Left hindlimb (tissue), 1 donor: ENCODE measurements around the gene BCL2.

Source experiments
- DNase-seq: peaks from one replicate; pipeline ENCODE4 v3.0.0-alpha.2; 2018

The BCL2 gene

DNA sequence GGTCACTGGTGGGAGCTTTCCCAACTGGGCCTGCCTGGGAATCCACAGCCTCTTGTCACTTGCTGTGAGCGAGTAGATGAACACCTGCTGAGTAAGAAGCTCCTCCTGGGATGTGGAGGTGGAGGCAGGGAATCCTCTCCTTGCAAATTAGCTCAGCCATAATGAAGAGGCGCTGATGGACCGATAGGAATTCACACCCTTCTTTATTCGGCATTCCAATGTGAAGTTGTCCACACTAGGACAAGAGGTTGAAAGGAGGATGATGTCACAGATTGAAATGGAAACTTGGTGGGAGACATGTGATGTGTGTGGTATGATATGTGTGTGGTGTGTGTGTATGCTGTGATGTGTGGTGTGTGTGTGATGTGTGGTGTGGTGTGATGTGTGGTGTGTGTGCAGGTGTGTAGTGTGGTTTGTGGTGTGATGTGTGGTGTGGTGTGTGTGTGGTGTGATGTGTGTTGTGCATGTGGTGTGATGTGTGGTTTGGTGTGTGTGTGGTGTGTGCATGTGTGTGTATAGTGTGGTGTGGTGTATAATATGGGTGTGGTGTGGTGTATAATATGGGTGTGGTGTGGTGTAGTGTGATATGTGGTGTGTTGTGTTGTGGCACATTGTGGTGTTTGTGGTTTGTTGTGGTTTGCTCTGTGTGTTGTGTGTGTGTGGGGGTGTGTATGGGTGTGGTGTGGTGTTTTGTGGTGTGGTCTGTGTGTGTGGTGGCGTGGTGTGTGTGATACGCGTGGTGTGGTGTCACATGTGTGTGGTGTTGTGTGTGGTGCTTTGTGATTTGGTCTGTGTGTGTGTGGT is 216.4 kb downstream of the BCL2 start:
- no peak for DNase-seq

DNA sequence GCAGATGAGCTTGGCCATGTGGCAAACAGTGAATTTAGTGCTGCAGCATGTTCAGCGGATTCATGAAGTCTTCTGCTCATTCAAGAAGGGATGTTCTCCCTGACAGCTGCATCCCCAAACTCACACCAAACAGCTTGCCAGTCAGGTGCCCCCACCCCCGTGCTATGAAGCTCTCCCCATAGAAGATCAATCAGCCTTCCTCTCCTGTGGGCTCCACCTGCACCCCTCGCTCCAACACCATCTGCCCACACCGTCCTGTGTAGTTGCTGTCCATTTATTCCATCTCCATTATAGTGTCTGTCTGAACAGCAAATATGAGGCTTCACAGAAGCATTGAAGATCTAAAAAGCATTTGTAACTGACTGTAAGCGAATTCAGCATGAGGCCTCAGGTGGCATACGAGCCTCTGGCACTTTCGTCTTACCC is 218.9 kb downstream of the BCL2 start:
- no peak for DNase-seq

DNA sequence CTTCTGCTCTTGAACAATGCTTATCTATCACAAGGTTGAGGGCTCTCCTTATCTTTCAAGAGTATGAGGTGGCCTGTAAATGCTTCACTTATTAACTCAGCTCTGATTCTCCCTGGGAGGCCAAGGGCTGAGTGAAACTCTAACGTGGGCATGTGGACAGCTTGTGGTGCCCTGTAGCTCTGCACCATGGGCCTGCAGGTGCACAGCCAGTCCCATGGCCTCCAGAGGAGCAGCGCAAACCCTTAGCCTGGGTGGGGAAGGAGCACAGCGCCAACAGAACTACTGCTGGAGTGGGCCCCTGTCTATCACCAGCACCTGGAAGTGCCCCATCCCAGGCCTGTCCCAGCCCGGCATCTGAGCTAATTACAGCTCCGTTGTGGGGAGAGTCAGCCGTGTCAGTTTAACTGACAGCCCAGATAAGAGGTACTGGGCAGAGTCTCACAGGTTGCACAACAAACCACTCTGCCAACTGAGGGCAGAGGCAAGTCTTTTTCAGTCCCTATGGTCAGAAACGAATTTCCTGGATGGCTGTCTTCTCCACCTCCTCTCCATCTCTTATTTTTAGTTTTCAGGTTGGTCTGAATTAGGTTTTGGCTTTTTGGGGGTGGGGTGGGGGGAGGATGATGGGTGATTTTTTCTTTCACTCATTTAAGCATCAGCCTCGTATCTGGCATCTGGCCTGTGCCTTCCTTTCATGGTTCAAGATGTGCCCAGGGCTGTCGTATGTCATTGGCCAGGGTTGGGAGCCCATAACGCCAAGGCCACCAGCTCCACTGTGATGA is 219.5 kb downstream of the BCL2 start:
- no peak for DNase-seq

DNA sequence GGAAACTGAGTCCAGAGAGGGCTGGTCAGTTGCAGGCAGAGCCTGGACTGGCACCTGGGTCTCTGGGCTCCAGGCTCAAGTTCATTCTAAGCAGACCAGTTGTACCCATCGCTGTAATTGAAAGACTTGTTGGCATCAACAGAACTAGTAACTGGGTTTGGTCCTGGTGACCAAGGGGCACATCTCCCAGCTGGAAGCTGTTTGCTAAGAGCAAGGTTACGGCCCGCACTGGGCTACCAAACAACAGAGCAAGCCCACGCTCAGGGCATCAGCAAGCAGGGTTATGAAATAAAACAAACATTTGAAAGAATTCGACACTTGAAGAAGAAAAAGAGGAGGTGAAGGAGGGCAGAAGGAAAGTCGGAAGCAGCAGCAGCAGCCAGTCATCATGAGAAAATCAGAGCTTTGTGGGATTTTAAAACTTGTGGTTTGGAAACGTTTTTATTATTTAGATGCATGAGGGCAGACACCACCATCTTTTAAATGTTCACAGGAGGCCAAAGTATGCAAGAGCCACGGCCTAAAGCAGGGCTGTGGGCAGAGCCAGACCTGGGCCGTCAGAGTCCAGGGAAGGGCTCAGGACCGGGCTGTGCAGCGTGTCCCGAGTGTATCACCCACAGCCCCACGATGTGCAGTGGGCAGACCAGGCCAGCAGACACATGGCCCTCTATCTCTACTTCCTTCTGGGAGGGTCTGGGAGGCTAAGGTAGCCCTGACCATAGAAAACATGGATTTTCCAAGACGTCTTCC is 220.3 kb downstream of the BCL2 start:
- DNase-seq = no peak

DNA sequence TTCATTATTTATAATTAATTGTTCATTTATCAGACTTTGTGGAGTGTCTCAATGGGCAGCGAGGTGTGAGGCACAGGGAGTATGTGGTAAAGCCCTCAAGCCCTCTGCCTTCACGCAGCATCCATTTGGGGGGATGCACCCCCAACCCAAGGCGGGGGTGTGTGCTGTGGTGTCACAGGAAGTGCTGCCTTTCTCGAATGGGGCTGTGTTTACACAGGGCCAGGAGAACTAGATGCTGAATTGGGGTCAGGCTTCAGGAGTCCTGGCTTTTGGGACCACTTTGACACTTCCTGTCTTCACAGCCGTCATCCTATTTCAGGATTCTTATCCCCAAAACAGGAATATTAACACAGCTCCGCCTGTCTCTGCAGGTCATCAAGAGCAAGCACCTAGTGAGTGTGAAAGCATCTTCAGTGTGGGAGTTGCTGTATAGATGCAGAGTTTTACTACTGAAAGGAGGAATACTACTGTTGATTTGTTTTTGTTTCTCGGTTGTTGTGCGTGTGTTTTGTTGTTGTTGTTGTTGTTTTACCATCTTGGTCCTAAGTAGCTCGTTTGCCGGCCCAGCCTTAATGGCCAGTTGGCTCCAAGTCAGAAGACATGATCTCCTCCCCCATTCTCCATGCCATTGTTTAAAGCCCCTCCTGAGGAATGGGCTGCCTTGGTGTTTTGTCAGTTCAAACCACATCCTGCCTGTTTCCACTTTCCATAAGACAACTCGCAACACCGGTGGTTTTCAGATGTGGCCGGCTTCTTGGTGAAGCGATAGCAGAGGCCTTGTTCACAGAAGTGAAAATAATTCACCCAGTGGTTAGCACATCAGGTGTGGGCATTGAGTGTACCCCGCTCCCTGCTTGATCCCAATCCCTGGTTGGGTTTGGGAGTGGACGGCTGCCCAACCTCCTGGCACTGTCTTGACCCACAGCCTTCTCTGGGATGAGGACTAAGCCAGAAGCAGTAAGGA is 221.3 kb downstream of the BCL2 start:
- no peak for DNase-seq

DNA sequence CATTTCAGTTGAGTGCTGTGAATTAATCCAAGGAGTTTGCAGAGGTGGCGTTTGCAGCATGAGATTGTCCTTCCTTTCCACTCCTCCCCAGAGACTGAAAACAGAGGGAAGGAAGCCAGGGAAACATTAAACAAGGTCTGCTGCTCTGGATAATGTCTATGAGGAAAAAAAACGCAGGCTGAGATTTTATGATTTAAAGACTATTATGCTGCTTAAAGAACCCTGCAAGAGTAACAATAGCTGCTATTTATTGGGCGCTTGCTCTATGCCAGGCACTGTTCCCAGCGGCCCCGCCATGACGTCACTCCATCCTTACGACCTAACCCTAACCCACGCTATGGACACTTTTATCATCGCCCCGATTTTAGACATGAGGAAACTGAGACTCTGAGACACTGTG is 222.4 kb downstream of the BCL2 start:
- DNase-seq = no peak

DNA sequence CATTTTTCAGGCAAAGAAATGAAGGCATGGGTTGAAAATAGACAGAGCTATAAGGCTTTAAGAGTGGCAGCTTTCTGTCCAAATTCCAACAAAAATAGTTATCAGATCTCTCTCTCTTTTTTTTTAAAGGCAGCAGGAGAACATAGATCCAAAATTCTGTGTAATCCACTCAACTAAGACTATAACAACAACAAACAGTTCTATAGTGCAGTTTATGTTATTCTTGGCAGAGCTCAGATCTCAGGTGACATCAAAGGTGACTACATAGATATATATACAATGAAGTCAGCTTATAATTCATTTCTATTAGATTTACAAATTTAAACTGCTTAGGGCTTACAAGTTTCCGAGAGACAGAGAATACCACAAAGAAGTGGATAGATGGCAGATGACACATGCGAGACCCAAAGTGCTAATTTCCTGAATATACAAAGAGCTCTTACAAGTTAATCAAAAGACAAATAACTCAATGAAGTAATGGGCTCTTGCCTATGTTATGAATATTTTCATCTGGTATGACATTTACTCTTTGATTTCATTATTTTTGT is 223.2 kb downstream of the BCL2 start:
- no peak for DNase-seq

DNA sequence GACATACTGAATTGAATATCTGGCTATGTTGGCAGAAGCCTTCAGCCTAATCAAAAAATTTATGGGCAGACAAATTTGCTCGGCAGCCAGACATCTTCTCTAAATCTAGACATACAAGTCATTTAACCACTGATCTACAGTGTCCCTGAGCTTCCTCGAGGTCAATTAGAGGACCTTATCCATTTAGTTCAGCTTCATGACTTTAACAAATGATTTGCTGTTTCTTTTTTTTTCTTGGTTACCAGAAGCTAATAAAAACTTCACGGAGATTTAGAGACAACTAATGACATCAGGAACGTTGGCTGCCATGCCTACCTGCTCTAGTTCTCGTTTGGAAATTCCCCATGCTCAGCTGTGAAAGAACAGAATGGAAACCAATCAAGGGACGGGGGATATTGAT is 223.8 kb downstream of the BCL2 start:
- DNase-seq = no peak

DNA sequence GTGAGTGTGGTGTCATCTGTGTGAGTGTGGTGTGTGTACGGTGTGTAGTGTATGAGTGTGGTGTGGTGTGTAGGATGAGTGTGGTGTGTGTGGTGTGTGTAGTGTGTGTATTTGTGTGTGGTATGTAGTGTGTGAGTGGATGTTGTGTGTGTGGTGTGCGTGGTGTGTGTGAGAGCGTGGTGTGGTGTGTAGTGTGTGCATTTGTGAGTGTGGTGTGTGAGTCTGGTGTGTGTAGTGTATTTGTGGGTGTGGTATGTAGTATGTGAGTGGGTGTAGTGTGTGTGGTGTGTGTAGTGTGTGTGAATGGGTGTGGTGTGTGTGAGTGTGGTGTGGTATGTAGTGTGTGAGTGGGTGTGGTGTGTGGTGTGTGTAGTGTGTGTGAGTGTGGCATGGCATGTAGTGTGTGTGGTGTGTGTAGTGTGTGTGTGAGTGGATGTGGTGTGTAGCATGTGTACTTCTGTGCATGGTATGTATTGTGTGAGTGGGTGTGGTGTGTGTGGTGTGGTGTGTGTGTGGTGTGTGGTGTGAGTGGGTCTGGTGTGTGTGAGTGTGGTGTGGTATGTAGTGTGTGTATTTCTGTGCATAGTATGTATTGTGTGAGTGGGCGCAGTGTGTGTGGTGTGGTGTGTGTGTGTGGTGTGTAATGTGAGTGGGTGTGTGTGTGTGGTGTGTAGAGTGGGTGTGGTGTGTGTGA is 227.8 kb downstream of the BCL2 start:
- no peak for DNase-seq

DNA sequence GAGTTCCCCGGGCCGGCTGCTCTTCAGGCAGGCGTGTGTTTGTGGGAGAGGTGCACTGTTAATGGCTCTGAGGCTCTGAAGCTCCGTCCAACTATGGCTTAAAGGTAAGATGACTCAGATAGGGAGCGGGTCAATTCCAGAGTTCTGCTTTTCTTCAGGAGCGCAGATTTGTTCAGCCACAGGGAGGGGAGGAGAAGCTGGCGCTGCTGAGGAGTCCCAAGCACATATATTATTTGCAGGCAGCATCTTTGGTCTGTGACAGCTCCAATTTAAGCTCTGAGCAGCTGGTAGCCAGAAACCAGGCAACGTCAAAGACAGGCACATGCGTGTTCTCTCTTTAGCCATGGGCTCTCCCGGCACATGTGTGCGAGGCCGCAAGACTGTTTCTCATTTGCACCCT is 229.2 kb downstream of the BCL2 start:
- DNase-seq = no peak

DNA sequence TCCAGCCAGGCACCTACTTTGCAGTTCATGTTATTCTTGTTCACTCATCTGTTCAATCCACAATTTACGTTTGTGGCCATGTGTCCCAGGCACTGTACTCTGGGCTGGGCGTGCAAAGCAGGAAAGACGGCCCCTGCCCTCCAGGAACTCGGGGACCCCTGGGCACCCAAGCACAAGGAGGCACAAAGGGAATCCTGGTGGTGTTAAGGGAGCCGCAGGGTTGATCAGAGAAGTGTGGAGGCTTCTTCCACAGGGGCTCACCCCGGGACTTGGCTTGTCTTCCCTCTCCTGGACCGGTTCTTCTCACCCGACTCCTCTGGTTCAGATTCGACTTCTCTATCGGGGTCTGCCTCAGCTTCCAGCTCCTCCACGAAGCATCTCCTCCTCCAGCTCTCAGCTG is 230.5 kb downstream of the BCL2 start:
- DNase-seq = no peak

DNA sequence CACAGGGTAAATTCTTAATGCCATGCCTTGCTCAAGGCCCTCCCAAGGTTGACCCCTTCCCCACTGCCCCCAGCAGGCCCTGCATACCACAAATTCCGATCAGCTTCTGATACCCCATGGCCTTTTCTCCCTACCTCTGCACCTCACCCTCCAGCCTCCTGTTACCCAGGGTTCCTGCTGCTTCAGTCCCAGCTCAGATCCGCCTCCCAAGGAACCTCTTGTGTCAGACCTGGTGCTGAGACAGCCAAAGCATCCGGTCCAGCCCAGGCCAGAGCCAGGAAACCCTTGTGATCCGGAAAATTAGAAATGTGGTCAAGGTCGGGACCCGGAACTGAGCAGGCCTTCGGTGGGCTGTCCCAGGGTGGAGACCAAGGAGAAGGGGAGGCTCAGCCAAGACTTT is 231.3 kb downstream of the BCL2 start:
- DNase-seq = no peak

DNA sequence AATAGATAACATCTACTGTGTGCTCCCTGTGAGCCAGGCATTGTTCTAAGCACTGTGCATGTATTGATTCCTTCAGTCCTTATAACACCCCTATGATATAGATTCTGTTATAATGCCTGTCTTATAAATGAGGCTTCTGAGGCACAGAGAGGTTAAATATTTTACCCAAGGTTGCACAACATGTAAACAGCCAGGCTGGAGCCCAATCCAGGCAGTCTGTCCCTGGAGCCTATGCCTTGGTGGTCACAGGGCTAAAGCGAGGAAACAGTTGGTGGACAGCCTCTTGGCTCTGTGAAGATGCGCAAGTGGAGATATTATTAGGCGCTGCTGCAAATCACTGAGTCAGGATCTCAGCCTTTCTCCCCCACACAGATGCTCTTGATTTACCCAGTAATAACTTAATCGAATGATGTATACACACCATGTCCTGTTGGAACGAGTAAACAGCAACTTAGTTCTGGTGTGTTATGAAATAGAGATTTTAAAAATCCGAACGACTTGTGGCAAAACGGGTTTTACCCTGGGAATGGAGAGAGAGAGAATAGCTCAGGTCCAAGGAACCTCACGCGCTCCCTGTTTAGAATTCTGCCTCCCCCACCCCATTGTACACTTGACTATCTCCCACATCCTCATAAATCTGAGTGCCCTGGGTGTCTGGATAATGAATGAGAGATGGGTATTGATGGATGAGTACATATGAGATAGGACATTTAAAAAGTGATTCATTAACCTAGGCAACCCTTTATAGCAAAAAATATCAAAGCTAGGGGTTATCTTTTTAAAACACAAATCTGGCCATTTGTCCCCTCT is 231.9 kb downstream of the BCL2 start:
- no peak for DNase-seq

DNA sequence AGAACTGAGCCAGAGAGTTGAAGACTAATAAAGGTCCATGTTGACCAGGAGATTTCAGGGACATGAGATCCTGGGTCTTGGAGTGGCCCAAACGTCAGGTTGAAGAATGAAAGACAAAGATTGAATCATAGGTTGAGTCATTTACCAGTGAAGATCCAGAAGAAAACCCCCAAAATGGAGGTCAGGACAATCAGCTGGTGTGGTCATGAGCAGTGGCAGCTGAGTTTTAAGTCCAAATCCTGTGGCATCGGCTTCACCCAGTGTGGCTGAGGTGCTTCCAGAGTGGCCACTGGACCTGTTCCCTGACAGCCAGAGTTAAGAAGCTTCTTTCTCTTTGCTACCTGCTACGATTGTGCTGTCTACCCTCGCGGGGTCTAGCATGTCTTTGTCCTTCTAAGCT is 234.0 kb downstream of the BCL2 start:
- DNase-seq = no peak

DNA sequence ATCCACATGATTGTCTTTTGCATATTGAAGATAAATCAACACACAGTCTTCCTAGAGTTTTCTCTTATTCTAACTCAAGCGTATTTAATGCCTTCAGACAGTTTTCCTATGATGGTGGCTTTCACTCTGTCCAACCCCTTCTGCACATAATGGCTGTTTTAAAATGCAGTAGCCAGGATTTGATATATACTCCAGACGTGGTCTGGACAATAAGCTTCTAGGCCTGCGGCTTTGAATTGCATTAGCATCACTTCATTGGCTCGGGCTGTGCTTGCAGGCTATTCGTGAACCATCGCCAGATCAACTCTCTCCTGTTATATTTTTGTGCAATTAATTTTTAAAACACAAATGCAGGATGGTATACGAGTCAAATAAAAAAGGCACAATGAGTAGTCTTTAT is 235.3 kb downstream of the BCL2 start:
- DNase-seq = no peak

DNA sequence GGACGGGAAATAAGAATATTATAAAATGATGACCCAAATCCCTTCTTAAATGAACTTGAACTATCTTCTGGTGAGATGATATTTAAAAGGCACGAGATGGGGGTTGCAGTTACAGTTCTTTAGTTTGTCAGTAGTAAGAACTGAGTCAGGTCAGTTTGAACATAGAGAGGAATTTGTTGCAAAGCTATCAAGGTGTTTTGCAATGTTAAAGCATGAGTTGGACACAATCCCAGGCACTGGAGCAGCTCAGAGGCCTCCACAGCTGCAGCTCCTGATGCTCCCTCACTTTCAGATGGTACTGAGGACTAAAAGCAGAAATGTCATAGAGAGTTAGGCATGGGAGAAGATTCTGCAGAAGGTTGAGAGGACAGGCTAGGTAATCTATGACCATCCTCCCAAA is 236.0 kb downstream of the BCL2 start:
- no peak for DNase-seq

DNA sequence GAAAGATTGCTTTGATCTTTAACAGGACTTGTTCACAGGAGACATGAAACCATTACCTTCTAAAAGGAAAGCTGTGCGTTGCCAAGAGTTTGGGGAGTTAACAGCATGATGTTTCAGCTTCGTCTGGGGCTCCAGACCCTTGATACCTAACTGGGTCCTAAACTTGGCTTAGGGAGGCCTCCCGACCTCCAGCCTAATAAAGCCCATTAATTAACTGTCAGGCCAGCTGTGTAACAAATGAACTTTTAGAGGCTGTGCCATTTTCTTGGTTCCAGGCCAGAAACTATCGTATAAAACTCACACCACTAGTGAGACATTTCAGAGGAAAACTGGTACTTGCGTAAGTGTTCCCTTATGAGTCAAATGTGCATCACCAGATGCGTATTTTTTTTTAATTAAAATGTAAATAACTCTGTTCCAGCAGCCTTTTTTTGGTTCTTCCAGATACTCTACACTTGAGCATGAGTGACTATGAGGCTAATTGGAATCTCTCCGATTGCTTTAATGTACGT is 236.5 kb downstream of the BCL2 start:
- no peak for DNase-seq

DNA sequence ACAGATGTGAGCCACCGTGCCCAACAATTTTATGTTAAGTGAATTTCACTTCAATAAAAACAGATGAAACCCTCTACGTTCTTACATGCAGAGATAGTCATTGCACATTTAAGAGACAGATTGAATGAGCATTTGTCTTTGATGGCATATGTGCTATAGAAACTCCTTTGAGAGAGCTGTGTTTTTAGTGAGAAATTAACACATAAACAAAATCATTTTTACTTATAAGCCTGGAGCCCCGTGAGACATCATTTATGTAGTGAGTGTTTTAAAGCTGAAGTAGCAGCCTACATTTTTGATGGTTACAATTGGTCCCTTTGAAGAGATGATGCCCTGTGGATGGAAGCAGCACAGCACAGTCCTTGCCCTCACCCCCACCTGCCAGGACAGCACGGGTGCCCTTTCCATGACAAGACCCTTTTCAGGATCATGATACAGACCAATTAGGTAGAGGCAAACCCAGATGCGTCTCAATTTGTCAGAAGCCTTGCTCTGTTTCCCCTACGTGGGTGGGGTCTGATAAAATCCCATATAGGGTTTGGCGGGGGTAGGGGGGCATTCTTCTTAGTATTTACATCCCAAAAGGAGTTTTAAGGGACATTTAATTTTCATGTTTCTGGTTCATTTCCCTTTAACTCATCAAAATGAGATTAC is 237.1 kb downstream of the BCL2 start:
- no peak for DNase-seq

DNA sequence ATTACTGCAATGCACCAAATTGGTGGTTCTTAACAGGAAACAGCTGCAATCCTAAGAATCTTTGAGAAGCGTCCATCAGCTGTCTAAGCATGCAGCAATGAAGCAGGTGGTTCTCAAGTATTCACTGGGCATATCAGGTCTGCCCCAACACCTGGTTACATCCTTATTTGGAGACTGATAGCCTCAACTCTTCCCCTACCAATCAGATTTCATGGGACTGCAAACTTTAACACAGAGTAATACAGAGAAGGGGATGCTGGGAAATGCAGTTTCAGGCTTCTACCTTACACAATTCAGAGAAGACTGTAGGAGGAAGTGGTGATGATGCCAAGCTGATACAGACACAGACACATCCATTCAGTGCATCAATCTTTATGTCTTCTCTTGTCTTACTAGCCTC is 240.5 kb downstream of the BCL2 start:
- no peak for DNase-seq

DNA sequence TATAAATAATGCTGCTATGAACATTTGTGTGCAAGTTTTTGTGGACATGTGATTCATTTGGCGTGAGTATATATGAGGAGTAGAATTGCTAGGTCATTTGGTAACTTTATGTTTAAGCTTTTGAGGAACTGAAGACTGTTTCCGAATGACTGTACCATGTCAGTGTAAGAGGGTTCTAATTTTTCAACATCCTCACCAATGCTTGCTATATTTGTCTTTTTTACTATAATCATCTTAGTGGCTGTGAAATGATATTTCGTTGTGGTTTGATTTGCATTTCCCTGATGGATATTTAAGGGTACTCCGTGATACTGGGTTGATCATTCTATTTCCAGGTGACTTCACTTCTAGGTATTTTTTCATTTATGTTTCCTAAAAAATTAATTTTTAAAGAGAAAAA is 241.1 kb downstream of the BCL2 start:
- no peak for DNase-seq
